GM23248 (cell line): ENCODE data around the gene TDP2.

Experiments used
- EZH2 ChIP-seq: fragments of 200-600 bp; sonication (generic); IDR thresholded peaks from 2 replicates; pipeline ENCODE4 v1.6.1; 2018; ENCODE audit warnings: antibody characterized with exemption, mild to moderate bottlenecking; ENCODE audit not compliant: insufficient read depth, poor library complexity, severe bottlenecking
- EZH2phosphoT487 ChIP-seq: fragments of 200-600 bp; sonication (generic); IDR thresholded peaks from 2 replicates; pipeline ENCODE4 v1.6.1; 2018; ENCODE audit warnings: antibody characterized with exemption, moderate library complexity, mild to moderate bottlenecking, low read depth; ENCODE audit not compliant: insufficient read depth

GRCh38 chr6:24655215-24655614 lies 11.5 kb downstream of the TDP2 start:
- TF ChIP-seq EZH2phosphoT487 (no peak), EZH2 (no peak)
